GM19035 (cell line): ENCODE results near the gene KIAA0753.

Experiments
- ATAC-seq: cut with Tn5 transposase; IDR thresholded peaks from one replicate; pipeline ENCODE4 v1.9.1; 2021; ENCODE audit not compliant: unreplicated experiment

KIAA0753 gene

DNA sequence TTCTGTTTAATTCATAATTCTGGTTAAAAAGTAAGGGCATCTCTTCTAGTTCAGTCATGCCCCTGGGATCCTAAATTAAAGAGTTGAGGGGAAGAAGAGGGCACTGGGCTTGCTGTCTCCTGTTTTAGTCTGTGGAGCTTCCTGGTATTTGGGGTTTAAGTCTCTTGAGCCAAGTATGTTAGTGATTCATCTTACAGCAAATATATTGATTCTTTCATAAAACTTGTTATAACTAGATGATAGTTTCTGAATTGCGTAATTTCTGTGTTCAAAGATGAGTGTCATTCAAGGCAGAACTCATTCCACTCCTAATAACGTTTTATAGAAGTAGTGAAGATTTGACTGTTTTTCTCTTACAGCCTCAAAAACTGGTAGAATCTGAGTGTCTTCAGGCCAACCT is 2.1 kb upstream of the KIAA0753 start:
- ATAC-seq, result no peak

DNA sequence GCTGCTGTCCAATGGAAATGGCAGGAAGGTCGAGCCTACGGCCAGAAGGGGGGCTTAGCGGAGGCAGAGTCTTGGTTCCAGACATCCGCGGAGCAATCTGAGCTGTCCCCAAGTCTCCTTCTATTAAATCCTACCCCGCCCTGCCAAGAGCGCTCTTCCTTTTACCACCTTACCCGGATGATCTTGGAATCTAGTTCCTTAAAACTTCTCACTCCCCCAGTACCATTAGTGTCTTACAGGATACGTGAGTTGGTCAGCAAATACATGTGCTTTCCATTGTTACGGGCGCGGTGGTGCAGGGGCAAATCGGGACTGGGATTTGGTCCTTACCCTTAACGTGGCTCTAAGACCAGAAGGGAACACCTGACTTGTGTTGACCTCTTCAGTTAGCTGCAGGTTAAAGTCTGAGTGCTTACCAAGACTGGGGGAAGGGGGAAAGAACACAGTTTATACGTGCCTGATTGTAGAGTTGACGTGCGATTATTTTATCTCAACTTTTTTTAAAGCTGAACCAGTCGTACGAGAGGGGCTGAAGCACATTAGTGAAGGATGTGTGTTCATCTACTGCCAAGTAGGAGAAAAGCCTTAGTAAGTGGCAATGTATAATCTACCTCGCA is 844 bp upstream of the KIAA0753 start:
- ATAC-seq, result no peak

DNA sequence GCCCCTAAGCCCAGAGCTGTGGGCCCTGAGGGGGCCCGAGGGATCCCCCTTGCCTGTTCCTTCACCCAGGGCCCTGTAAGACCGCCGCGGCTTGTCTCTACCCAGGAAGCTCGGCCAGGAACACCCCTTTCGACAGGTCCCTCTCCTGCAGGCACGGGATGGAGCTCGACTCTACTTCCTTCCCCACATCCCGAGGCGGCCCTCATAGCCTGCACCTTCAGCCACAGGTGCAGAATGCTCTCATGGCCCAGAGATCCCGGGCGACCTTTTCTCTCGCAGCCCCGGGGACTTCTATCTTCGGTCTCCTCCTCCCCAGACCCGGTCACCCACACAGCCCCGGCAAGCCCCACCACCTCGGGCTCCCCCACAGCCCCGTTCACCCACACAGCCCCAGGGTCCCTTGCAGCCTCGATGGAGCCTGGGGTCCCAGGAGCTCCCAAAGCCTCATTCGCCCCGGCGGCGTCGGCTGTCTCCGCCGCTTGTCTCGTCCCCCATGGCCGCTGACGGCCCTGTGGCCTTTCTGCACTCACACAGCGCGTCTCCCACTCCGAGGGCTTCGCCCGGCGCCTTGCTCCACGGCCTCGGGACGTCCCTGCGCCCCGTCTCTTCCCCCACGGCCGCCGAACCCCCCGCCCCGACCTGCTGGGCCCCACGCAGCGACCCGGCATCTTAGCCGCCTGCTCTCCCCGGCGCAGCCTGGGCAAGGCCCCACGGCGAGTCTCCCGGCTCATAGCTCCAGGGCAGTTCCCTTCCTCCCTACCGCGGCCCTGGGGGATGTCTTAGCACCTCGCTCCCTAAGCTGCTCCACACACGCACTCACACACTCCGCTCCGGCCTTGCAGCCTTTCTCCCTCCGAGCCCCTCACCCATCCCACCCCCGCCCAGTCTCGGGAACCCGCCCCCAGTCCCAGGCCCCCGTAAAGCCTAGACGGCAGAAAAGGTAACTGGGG is 650 bp downstream of the KIAA0753 start:
- ATAC-seq, result peak; percentile 15

DNA sequence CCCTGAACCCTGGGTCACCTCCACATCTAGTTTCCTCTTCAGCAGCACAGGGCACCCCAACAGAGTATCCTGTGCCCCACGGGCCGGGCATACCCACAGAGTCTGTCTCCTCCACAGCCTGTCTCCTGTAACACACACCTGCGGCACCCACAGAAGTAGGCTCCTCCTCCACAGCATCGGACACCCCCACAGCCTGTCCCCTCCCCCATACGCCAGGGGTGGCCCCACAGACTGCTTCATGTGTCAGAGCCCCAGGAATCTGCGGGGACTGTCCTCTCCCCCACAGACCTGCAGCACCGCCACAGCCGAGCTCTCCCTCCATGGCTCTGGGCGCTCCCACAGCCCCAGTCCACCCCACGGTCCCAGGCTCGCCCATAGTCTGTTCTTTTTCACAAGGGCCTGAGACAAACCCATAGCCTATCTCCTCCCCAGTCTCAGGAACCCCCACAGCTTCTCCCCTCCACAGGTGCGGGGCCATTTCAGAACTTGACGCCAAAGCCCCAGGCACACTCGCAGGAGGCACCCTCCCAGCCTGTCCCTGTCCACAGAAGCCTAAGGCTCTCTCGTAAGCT is 1.4 kb downstream of the KIAA0753 start:
- ATAC-seq, result no peak

DNA sequence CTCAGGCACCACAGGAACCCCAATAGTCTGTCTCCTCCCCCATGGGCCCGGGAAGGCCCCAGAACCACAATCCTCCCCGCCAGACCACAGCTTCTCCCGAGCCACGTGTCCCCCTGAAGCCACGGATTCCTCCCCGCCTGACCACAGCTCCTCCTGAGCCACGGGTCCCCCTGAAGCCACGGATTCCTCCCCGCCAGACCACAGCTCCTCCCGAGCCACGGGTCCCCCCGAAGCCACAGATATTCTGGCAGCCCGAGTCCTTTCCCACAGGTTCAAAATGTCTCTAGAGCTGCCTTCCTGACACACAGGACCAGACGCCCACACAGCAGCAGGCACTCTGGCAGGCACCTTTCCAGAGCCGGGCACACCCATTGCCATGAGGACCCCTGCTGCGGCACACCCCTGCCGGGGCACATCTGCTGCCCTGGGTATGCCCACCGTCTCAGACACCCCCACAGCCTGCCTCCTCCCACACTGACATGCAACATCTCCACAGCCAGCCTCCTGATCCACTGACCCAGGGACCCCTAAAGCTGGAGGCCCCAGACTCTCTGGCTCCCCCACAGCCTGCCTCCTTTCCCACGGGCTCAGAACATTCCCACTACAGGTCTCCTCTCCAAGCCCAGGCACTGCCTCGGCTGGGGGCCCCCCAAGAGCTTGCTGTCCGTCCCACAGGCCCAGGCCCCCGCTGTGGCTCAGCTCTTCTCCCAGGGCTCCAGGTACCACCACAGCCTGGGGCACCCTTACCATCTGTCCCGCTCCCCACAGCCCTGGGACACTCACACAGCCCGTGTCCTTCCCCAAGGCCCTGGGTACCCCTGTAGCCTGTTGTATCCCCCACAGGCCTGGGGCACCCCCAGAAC is 2.2 kb downstream of the KIAA0753 start:
- no peak for ATAC-seq

DNA sequence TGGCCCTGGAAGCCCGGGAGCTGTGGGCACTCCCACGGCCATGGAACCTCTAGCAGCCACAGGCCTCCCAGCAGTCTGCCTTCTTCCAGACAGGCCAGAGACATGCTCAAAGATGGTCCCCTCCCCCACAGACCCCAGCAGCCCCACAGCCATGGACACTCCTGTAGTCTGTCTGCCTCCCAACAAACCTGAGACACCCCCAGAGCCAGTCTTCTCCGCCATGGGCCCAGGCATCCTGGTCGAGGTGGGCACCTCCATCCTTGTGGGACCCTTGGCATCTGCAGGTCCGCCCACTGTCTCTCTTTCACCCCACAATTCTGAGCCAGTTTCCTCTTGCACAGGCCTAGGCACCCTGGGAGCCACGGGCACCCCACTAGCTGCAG is 3.1 kb downstream of the KIAA0753 start:
- no peak for ATAC-seq

DNA sequence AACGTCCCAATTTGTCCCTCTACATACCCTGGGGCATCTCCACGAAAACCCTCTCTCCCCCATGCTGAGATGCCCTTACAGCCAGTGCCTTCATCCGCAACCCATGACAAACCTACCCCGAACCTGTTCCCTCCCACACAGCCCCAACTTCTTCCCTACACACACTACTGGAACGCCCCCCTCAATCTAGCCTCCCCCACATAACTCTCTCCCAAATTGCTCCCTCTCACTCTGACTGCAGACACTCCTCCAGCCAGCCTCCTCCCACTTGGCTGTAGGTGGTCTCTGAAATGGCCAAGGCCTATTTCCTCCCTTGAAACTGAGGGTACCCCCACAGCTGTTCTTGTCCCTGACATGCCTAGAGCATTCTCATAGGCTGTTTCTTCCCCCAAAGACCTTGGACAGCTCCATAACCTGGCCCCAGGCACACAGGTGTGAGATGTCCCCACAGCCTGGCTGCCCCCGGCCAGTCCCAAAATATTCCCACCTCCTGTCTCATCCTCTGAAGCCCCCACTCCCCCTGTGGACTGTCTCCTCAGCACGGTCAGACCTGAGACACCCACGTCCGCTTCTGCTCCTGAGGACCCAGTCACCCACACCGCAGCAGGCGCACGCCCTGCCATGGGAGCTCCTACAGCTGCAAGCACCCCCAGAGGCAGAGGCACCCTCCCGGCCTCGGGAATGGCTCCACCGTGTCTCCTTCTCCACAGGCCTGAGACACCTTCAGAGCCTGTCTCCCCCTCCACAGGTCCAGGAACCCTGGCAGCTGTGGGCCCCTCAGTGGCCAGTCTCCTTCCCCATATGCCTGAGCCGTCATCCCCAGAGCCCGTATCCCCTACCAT is 3.7 kb downstream of the KIAA0753 start:
- ATAC-seq, result no peak

DNA sequence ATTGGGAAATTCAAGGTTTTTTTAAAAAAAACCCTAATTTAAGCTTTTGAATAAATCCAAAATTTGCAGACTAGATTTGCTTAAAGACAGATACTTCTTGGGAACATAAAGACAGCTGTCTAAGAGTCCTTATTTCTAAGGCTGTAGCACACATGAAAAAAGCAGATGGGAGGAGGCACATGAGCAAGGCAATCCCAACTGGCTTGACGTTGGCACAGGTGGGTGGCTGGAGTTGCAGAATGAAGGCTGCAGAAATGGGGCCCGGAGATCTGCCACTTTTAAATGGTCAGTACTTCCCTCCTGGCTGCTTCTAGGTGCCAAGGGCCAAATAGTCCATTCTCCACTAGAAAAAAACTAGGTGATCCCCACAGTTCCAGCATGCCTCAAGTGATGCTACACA is 4.4 kb downstream of the KIAA0753 start:
- ATAC-seq, result no peak

DNA sequence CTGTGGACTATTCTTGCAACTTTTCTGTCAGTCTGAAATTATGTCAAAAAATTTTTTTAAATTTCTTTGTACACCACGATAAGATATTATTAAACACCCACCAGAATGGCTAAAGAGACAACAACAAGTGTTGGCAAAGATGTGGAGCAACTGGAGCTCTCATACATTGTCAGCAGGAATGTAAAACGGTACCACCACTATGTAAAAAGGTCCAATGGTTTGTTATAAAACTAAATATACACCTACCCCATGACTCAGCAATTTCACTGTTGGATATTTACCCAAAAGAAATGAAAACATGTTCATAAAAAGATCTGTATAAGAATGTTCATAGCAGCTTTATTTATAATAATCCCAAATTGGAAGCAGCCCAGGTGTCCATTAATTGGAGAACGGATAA is 7.2 kb downstream of the KIAA0753 start:
- ATAC-seq, result no peak

DNA sequence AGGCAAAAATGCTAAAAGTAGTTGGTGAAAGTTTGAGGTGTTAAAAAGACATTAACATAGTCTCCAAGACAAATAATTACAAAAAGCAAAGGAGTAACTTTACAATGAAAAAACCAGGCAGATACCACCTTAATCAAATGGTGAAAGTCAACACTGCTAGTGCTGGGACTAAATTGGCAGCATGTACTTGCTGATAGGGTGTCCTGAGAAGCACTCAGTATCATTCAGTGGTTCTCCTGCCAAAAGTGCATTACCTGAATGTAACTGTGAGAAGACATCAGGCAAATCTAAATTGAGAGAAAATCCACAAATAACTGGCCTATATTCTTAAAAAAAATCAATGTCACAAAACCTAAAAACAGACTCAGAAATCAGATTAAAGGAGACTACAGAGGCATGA is 8.0 kb downstream of the KIAA0753 start:
- no peak for ATAC-seq

DNA sequence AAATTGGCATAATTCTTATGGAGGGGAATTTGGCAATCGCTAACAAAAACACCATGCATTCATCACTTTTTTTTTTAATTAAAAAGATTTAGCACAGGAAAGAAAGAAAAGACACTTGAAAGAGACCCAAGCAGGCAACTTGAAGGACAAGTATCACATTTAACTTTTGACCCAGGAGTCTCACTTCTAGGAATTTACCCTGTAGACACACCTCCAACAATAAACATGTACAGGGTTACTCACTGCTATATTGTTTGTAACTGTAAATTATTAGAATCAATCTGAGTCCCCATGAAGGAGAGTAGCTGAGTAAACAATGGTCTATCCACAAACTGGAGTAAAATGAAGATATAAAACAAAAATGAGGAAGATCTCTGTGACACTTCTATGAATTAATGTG is 10.1 kb downstream of the KIAA0753 start:
- ATAC-seq, result no peak

DNA sequence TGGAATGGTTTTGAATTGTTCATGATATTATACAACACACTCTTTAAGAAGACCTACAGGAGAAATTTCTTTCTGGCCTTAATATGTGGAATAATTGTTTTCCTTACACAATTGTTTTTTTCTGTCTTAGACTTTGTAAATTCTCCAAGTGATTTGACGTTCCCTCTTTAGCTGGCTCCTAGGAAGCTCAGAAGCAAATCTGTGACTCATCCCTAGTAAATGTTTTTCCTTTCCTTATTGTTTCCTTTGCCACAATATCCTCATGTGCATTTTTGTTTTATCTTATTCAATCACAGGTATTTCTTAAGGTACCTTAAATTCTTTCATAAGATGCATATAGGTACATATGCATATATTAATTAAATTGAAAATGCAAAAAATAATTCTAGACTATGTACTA is 13.5 kb downstream of the KIAA0753 start:
- no peak for ATAC-seq

DNA sequence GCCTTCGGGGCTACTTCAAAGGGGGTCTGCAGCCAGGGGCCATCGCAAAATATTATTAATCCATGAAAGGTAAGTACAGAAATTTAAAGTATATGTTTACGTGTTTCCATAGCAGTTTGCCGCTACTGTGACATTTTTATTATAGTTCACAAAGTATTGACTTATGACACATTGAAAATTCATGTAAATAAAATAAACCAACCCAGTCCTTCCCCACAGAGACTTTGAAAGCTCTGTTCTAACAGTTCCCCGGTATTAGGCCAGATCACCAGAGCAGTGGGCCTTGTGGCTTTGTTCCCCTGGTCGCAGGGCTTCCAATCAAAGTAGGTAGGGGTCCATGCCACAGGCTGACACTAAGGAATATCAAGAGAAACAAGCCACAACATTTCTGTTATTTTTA is 13.9 kb downstream of the KIAA0753 start:
- no peak for ATAC-seq

DNA sequence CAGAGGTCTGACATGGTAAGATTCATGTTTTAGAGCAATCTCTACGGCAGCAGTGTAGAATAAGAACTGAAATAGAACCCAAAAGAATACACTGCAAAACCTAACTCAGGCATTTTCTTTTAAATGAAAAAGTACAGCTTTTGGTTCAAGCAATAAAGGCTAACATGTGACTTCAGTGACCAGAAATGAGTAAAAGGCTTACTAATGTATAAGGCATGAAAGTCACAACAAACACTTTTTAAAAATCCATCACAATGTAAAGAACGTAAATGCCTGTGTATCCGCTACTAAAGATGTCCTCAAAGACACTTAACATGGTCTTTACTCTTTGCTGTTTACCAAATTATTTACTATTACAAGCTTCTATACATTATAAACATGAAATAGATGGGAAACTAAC is 16.6 kb downstream of the KIAA0753 start:
- ATAC-seq, result no peak

DNA sequence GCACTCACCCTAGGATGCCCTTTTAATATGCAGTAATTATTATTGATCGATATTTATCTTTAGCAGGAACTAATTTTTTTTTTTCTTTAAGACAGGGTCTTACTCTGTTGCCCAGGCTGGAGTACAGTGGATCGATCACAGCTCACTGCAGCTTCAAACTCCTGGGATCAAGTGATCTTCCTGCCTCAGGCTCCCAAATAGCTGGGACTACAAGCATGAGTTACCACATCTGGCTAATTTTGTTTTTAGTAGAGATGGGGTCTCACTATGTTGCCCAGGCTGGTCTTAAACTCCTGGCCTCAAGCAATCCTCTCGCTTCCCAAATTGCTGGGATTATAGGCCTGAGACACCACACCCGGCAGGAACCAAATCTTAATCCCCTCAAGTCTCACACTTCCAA is 29.3 kb downstream of the KIAA0753 start:
- ATAC-seq, result no peak

DNA sequence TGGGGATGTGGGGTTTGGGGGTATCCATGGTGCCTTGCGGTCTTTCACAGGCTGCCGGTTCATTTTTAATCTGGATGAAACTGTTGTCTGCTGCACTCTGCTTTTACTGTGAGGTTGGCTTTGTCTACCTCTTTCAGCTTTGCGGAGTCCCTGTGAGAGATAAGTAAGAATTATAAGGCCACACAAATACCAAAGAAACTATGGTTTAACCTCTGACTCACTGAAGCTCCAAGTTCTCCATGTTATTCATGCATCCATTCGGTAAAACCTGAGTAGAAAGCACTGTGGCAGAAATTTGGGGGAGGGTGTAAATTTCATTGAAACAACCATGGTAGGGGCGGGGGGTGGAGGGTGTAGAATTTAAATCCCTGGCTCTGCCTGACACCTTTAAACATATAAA is 30.5 kb downstream of the KIAA0753 start:
- no peak for ATAC-seq

DNA sequence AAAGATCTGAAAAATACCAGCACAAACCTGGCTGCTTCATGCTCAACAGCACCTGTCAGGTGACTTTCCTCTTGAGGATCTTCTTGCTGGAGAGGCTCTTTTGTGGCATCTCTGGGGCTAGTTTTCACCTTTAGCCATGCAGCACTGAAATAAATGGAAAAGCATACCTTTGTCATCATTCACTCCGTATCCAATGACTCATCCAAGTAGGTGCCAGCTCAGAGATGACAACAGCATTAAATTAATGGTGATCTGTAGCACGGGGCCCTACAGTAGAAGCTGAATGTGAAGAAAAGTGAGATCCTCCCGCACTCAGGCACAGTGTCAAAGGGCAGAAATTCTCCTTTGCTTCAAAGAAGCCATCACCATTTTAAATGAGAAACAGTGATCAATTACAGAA is 32.2 kb downstream of the KIAA0753 start:
- no peak for ATAC-seq

DNA sequence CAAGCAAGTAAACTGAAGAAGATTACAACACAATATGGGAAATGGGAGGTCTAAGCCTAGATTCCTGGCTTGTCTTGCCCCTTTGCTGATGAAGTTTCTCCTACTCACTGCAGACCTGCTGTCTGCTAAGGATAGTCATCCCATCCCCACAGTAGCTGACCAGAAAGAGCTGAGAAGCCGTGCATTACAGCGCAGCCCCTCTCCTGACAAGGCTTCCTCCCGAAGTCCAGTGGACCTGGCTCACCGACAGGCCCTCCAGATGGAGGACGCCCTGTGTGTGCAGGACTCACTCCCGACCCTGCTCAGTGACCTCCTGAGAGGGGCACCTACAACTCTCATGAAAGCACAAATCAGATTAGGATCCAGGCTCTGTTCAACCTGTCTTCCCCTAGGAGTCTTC is 35.4 kb downstream of the KIAA0753 start:
- no peak for ATAC-seq

DNA sequence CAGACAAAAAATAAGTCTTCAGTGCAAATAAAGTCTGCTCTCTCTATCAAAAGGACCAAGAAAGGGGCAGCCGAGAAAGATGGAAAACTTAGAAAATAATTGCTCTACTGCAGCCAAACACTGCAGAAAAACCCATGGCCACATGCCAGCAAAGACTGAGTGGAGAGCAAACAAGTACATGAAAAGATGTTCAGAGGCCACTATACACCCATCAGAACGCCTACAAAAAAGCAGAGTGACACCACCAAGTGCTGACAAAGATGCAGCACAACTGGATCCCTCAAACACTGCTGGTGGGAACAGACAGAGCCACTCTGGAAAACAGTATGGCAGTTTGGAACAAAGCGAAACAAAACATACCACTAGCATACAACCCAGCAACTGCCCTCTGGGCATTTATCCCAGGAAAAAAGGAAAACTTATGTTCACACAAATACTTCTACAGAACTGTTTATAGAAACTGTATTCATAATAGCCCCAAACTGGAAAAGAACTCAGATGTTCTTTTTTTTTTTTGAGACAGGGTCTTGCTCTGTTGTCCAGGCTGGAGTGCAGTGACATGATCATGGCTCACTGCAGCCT is 36.7 kb downstream of the KIAA0753 start:
- no peak for ATAC-seq

DNA sequence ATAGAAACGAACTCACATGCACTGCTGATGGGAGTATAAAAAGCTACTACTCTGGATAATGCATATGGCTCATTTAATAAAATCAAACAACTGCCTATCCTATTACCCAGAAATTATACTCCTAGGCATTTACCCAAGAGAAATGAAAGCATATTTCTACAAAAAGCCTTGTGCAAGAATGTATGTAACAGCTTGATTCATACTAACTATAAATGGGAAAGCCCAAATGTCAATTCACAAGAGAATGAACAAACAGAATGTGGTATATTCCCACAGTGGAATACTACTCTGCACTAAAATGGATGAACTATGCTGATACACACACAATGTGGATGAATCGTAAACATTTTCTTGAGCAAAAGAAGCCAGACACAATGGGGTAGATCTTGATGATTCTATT is 38.4 kb downstream of the KIAA0753 start:
- ATAC-seq, result no peak
